ENCODE results near the gene CFAP299. TPM values are rescaled to one million over a fixed set of nuclear protein-coding genes. Genes with fewer than 3 reads are reported as not detected.

Gene CFAP299
- total RNA-seq, 1 experiment from 2014 or later: not detected

DNA sequence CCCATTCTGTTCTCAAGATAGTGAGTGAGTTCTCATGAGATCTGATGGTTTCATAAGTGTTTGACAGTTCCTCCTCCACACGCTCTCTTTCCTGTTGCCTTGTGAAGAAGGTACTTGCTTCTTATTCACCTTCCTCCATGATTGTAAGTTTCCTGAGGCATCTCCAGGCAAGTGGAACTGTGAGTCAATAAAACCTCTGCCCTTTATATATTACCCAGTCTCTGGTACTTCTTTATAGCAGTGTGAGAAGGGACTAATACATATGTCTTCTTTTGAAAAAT is 58.4 kb downstream of the CFAP299 start:
- intact Hi-C loops (cut with micrococcal nuclease): no loop called here
- ATAC-seq (no peak), DNase-seq (ENCODE audit: low read depth, low spot score) (no peak)
- ChIA-PET POLR2A (no interaction called here), CTCF (no interaction called here), RAD21 (ENCODE audit: low non-redundant PET in 1 of 2, low total read pairs in 2 of 2, uncharacterized antibody in 2 of 2, unreplicated experiment in 2 of 2) (no interaction called here)
- Histone ChIP-seq H3K27ac (ENCODE audit: low read depth, low read length) (no peak overlapping the region), H3K4me3 (replicated peaks in 1 of 2; ENCODE audit: low read depth in 1 of 2, low read length in 2 of 2) (no peak overlapping the region), H3K9ac (ENCODE audit: low read length) (no peak overlapping the region), H3K27me3 (ENCODE audit: insufficient read depth, low read length) (no peaks in the 10 kb centered on the region), H3K9me2 (ENCODE audit: insufficient read depth) (no peaks in the 10 kb centered on the region), H3K9me3 (ENCODE audit: control insufficient read depth in 1 of 2, insufficient read depth in 1 of 2, low read depth in 1 of 2, low read length in 2 of 2) (no peaks in the 10 kb centered on the region), H3K4me2 (ENCODE audit: low read length) (no peak overlapping the region), H3K4me1 (ENCODE audit: control insufficient read depth in 1 of 2, insufficient read depth in 2 of 2, low read length in 2 of 2) (no peaks in the 10 kb centered on the region), H2AFZ (ENCODE audit: low read depth, low read length, poor library complexity, severe bottlenecking) (no peak overlapping the region), H4K20me1 (ENCODE audit: insufficient read depth) (no peaks in the 10 kb centered on the region), H3K79me2 (ENCODE audit: insufficient read depth, low read length) (no peaks in the 10 kb centered on the region), H3K36me3 (ENCODE audit: control insufficient read depth in 1 of 2, insufficient read depth in 2 of 2, low read length in 2 of 2) (no peaks in the 10 kb centered on the region)
- TF ChIP-seq YY1 (IDR thresholded peaks at IDR 0.05; ENCODE audit: extremely low read depth, insufficient replicate concordance, low read depth, low read length) (no peak), SRF (IDR thresholded peaks at IDR 0.05; ENCODE audit: low read depth) (no peak)
- no TSS peak for BruUV-seq (replicated peaks)

GRCh38 chr4:80407246-80407645 is 71.7 kb downstream of the CFAP299 start:
- no peaks in the 10 kb centered on the region for H3K79me2 ChIP-seq (ENCODE audit: insufficient read depth, low read length)
- no TSS peak for BruUV-seq (replicated peaks)
- peaks cover 39% of the 10 kb centered on the region for H3K27me3 ChIP-seq (ENCODE audit: insufficient read depth, low read length)
- no peak overlapping the region for H3K27ac ChIP-seq (ENCODE audit: low read depth, low read length)
- H3K4me2 ChIP-seq (ENCODE audit: low read length): no peak overlapping the region
- TF ChIP-seq, protein P1, sequence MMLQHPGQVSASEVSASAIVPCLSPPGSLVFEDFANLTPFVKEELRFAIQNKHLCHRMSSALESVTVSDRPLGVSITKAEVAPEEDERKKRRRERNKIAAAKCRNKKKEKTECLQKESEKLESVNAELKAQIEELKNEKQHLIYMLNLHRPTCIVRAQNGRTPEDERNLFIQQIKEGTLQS (IDR thresholded peaks at IDR 0.05): no peak
- TF ChIP-seq ZFX (IDR thresholded peaks at IDR 0.05): no peak
- TF ChIP-seq POLR2A (IDR thresholded peaks at IDR 0.05; ENCODE audit: borderline replicate concordance, extremely low read depth, insufficient read depth, insufficient read length): no peak
- no peak for TF ChIP-seq JUND (IDR thresholded peaks at IDR 0.05)
- TF ChIP-seq CBX3 (IDR thresholded peaks at IDR 0.05; ENCODE audit: low read depth): no peak
- TF ChIP-seq RAD21 (IDR thresholded peaks at IDR 0.05; ENCODE audit: low read depth): no peak
- TF ChIP-seq MAX (IDR thresholded peaks at IDR 0.05): no peak
- ChIA-PET CTCF (no interaction called here), RAD21 (ENCODE audit: low non-redundant PET in 1 of 2, low total read pairs in 2 of 2, uncharacterized antibody in 2 of 2, unreplicated experiment in 2 of 2) (no interaction called here), POLR2A (no interaction called here)
- no peaks in the 10 kb centered on the region for H3K9me3 ChIP-seq (ENCODE audit: control insufficient read depth in 1 of 2, insufficient read depth in 1 of 2, low read depth in 1 of 2, low read length in 2 of 2)
- H3K36me3 ChIP-seq (ENCODE audit: control insufficient read depth in 1 of 2, insufficient read depth in 2 of 2, low read length in 2 of 2): no peaks in the 10 kb centered on the region
- H3K9ac ChIP-seq (ENCODE audit: low read length): no peak overlapping the region
- H4K20me1 ChIP-seq (ENCODE audit: insufficient read depth): no peaks in the 10 kb centered on the region
- H3K4me1 ChIP-seq (ENCODE audit: control insufficient read depth in 1 of 2, insufficient read depth in 2 of 2, low read length in 2 of 2): no peaks in the 10 kb centered on the region
- intact Hi-C loops (cut with micrococcal nuclease): no loop called here
- H3K9me2 ChIP-seq (ENCODE audit: insufficient read depth): no peaks in the 10 kb centered on the region
- DNase-seq (ENCODE audit: low read depth, low spot score) (no peak), ATAC-seq (no peak)
- no peak overlapping the region for H3K4me3 ChIP-seq (replicated peaks in 1 of 2; ENCODE audit: low read depth in 1 of 2, low read length in 2 of 2)
- no peak overlapping the region for H2AFZ ChIP-seq (ENCODE audit: low read depth, low read length, poor library complexity, severe bottlenecking)

All from HCT116 (cell line).